NK-92 treated with Interleukin-12 subunit alpha and Interleukin-12 subunit beta, amount 100 ng/mL, for 24 hours (cell line): ENCODE data around the gene TCAP.
A peak's percentile ranks its signal among the peaks of the same experiment; 100 is the strongest.
"Not testable (repeated sequence)": the region's sequence is repeated elsewhere in the genome, so short reads cannot be mapped to it uniquely, and the experiment has no call there.

ENCODE experiments used
- DNase-seq: peaks from one replicate; lab custom pipeline; 2025; lab: John Stamatoyannopoulos, UW

Gene TCAP

GRCh38 chr17:39684369-39685192 is 19.4 kb downstream of the TCAP start:
- DNase-seq = no peak

DNA sequence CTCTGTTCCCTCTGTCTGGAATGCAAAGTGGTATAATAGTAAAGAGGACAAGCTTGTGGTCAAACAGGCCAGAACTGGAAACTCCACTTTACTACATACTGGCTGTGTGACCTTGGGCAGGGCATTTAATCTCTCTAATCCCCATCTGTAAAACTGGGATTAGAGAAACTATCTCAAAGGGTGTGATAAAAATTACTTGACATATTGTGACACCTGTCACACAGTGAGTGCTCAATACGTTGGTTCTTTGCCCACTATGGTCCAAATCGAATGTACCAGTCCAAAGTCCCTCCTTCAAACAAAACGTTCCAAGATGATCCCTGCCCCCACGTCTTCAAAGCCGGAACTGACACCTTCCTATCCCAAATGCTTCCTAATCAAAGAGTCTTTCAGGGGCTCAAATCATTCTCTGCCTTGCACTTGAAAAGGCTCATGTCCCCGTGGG is 22.0 kb downstream of the TCAP start:
- DNase-seq = no peak

GRCh38 chr17:39687546-39688474 is 22.7 kb downstream of the TCAP start, which contains the start of gene PGAP3:
Gene PGAP3, minus strand, starts transcription at chr17:39688057. Its CDS starts 43 bp downstream, at chr17:39688014.
- DNase-seq = peak; percentile 92

- DNase-seq = no peak
These were observed 23.3 kb downstream of the TCAP start for GRCh38 chr17:39688475-39688835.

DNA sequence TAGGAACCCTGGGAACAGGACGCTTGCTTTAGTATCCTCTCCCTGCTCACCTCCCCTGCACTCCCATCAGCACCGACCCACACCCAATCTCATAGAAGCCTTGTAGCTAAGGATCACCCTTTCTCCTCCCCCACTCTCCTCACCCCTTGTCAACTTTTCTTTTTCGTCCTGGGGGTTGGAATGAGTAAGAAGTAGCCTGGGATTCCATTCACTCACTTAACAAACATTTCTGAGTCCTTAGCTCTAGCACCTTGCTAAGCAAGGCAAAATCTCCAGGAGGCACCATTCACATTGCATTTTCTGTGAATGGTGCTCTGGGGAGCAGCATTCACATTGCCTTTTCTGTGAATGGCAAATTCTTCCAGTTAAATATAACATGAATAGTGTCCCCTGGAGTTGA is 23.8 kb downstream of the TCAP start:
- DNase-seq = no peak

GRCh38 chr17:39694593-39694992 is 29.4 kb downstream of the TCAP start:
- no peak for DNase-seq

DNA sequence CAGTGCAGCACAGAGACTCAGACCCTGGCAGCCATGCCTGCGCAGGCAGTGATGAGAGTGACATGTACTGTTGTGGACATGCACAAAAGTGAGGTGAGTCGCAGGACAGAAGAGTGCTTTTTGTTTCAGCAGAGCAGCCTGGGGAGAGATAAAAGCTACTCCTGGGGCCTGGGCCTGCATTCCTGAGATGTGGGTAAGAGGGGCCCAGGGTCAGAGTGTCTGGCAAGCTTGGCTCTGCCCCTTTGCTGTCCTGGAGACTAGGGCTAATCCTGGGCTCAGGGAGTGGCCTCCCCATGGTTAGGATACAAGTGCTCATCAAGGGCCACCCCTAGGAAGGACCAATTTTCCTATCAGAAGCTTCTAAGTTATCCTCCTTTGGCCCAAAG is 29.9 kb downstream of the TCAP start:
- DNase-seq = no peak

DNA sequence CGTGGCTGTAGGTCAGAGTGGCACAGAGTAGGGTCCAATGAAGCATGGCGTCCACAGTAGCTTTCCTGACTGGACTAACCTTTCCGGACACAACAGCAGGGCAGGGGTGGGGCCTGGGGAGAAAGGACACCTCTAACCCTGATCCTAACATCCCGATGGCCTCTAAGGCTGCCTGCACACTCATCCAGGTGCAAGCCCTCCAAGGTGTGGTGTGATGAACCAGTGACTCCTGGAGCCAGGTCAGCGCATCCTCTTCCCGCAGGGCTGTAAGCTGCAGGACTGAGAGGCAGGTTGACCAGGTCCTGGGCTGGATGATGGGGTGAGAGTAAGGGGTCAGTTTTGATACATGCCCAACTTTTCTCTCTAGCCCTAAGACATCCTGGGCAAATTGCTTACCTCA is 31.6 kb downstream of the TCAP start:
- no peak for DNase-seq

DNA sequence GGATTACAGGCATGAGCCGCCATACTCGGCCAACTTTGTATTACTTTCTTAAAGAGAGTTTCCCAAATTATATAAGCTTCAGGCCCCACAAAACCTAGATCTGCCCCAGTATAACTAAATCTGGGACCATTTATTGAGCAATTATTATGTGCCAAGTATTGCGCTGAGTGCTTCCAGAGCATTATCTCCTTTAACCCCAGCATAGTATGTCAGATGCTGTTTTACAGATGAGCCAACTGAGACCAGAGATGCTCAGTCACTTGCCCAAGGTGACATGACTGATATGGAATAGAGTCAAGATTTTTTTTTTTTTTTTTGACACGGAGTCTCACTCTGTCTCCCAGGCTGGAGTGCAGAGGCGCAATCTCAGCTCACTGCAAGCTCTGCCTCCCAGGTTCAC is 32.8 kb downstream of the TCAP start:
- DNase-seq = no peak

DNA sequence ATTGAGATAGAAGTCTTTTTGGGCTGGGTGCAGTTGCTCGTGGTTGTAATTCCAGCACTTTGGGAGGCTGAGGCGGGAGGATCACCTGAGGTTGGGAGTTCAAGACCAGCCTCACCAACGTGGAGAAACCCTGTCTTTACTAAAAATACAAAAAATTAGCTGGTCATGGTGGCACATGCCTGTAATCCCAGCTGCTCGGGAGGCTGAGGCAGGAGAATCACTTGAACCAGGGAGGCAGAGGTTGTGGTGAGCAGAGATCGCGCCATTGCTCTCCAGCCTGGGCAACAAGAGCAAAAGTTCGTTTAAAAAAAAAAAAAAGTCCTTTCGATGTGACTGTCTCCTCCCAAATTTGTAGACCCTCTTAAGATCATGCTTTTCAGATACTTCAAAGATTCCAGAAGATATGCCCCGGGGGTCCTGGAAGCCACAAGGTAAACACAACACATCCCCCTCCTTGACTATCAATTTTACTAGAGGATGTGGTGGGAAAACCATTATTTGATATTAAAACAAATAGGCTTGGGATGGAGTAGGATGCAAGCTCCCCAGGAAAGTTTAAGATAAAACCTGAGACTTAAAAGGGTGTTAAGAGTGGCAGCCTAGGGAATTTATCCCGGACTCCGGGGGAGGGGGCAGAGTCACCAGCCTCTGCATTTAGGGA is 34.1 kb downstream of the TCAP start:
- DNase-seq = not testable (repeated sequence)

DNA sequence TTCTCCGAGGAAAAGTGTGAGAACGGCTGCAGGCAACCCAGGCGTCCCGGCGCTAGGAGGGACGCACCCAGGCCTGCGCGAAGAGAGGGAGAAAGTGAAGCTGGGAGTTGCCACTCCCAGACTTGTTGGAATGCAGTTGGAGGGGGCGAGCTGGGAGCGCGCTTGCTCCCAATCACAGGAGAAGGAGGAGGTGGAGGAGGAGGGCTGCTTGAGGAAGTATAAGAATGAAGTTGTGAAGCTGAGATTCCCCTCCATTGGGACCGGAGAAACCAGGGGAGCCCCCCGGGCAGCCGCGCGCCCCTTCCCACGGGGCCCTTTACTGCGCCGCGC is 34.6 kb downstream of the TCAP start, which contains the start of gene ERBB2:
Gene ERBB2 (plus strand): TSS at position 247 of the 330 bp plus-strand sequence. CDS start 175 bp downstream, outside the sequence.
- no peak for DNase-seq

- DNase-seq = no peak
These were observed 35.2 kb downstream of the TCAP start for GRCh38 chr17:39700148-39700987.

- DNase-seq = no peak
These were observed 36.0 kb downstream of the TCAP start for GRCh38 chr17:39701012-39701783.

- no peak for DNase-seq
These were observed 36.8 kb downstream of the TCAP start for GRCh38 chr17:39701784-39702422.

GRCh38 chr17:39702901-39703893 is 38.0 kb downstream of the TCAP start:
- DNase-seq = no peak

DNA sequence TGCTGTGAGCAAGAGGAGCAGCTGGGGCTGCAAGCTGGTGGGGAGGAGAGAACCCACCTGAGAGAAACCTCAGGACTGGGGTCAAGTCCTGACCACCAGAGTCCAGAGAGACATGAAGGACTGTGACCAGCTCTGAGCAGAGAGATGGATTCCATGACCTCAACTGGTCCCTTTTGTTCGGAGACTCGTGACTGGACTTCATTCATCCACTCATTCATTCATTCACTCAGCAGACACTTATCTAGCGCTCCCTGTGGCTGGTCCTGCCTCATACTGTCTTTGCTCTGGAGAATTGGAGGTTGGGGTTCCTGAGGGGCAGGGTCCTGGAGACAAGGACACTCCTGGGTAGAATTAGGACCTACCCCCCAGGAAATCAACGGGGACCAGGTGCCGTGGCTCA is 38.8 kb downstream of the TCAP start:
- no peak for DNase-seq

GRCh38 chr17:39704821-39705551 is 39.8 kb downstream of the TCAP start:
- no peak for DNase-seq

- DNase-seq = no peak
These were observed 40.7 kb downstream of the TCAP start for GRCh38 chr17:39705786-39706348.
